Neutrophil (primary cell): ENCODE results near the gene KRT7.

Experiments used
- H3K27ac ChIP-seq: fragments of 200-600 bp; sonication (generic); 2 replicates; pipeline ENCODE4 v1.5.1; 2016; ENCODE audit warnings: mild to moderate bottlenecking, moderate library complexity
- H3K27me3 ChIP-seq: fragments of 200-600 bp; sonication (generic); 2 replicates; pipeline ENCODE4 v1.6.0; 2016; ENCODE audit warnings: mild to moderate bottlenecking
- H3K36me3 ChIP-seq: fragments of 200-600 bp; sonication (generic); 2 replicates; pipeline ENCODE4 v1.5.1; 2017
- H3K4me1 ChIP-seq, 2 experiments: fragments of 200-600 bp in 1 of 2; sonication (generic) in 1 of 2; 1 replicate in 1 of 2; 2 replicates in 1 of 2; pipeline versions ENCODE4 v1.5.1 to v1.6.1; 2013 to 2016; ENCODE audit warnings: low read depth in 1 of 2, low read length in 1 of 2, mild to moderate bottlenecking in 1 of 2, moderate library complexity in 1 of 2; ENCODE audit not compliant: control insufficient read depth in 1 of 2, insufficient read depth in 1 of 2
- H3K4me3 ChIP-seq, 2 experiments: fragments of 200-600 bp in 1 of 2; sonication (generic) in 1 of 2; 1 replicate in 1 of 2; 2 replicates in 1 of 2; pipeline ENCODE4 v1.5.1; 2013 to 2016; ENCODE audit warnings: low read depth in 1 of 2, low read length in 1 of 2, mild to moderate bottlenecking in 1 of 2, moderate library complexity in 1 of 2
- H3K9me3 ChIP-seq: fragments of 200-600 bp; sonication (generic); 2 replicates; pipeline ENCODE4 v1.5.1; 2016
- CTCF ChIP-seq: fragments of 200-600 bp; sonication (generic); IDR thresholded peaks from 2 replicates; pipeline ENCODE4 v1.5.1; 2016; ENCODE audit warnings: antibody characterized with exemption

KRT7 gene

GRCh38 chr12:52213564-52214420 is 19.3 kb upstream of the KRT7 start:
- Histone ChIP-seq H3K36me3 (no peaks in the 10 kb centered on the region), H3K27me3 (no peaks in the 10 kb centered on the region), H3K4me3 (no peak overlapping the region), H3K27ac (no peak overlapping the region), H3K4me1 (peaks cover 0 to 6% of the 10 kb centered on the region in 2 experiments), H3K9me3 (no peaks in the 10 kb centered on the region)
- peak; percentile 82 for TF ChIP-seq CTCF

- Histone ChIP-seq H3K36me3 (no peaks in the 10 kb centered on the region), H3K27me3 (no peaks in the 10 kb centered on the region), H3K4me1 (peaks cover 0 to 6% of the 10 kb centered on the region in 2 experiments), H3K27ac (no peak overlapping the region), H3K9me3 (no peaks in the 10 kb centered on the region), H3K4me3 (no peak overlapping the region)
- no peak for TF ChIP-seq CTCF
These were observed 18.6 kb upstream of the KRT7 start for GRCh38 chr12:52214421-52214802.

- no peak overlapping the region for H3K27ac ChIP-seq
- H3K36me3 ChIP-seq = no peaks in the 10 kb centered on the region
- peaks cover 0 to 4% of the 10 kb centered on the region in 2 experiments for H3K4me1 ChIP-seq
- no peaks in the 10 kb centered on the region for H3K9me3 ChIP-seq
- H3K27me3 ChIP-seq = peaks cover 10% of the 10 kb centered on the region
- no peak overlapping the region for H3K4me3 ChIP-seq
- no peak for TF ChIP-seq CTCF
These were observed 17.4 kb upstream of the KRT7 start for GRCh38 chr12:52215587-52216031.

GRCh38 chr12:52216100-52216499 is 16.9 kb upstream of the KRT7 start:
- no peaks in the 10 kb centered on the region for H3K36me3 ChIP-seq
- H3K27ac ChIP-seq = no peak overlapping the region
- TF ChIP-seq CTCF = no peak
- no peak overlapping the region for H3K4me3 ChIP-seq
- no peaks in the 10 kb centered on the region for H3K4me1 ChIP-seq
- H3K27me3 ChIP-seq = peaks cover 15% of the 10 kb centered on the region
- H3K9me3 ChIP-seq = no peaks in the 10 kb centered on the region

- no peak for TF ChIP-seq CTCF
- H3K27me3 ChIP-seq = peaks cover 22% of the 10 kb centered on the region
- H3K4me1 ChIP-seq = no peaks in the 10 kb centered on the region
- H3K27ac ChIP-seq = no peak overlapping the region
- no peak overlapping the region for H3K4me3 ChIP-seq
- no peaks in the 10 kb centered on the region for H3K9me3 ChIP-seq
- H3K36me3 ChIP-seq = no peaks in the 10 kb centered on the region
These were observed 16.2 kb upstream of the KRT7 start for GRCh38 chr12:52216807-52217206.
